Heart left ventricle (tissue), 16 donors: ENCODE results near the gene ASB10. TPM values are rescaled to one million over a fixed set of nuclear protein-coding genes. Genes with fewer than 3 reads are reported as not detected.

Experiments
- ATAC-seq, 4 donors: fragments of 200-7000 bp; cut with Tn5 transposase; one replicate each; pipeline ENCODE4 v1.9.1; 2020 to 2022; ENCODE audit warnings: moderate library complexity in 4 of 4, mild to moderate bottlenecking in 3 of 4, moderate number of reproducible peaks in 1 of 4
- DNase-seq, 5 donors: peaks; one replicate each; pipeline ENCODE4 v3.0.0-alpha.2; 2020
- H3K27ac ChIP-seq, 12 donors: fragments of 200-600 bp; sonication (generic) in 4 of 12; one replicate each; pipeline versions ENCODE4 v1.5.0 to v1.8.0; 2016 to 2022; ENCODE audit warnings: mild to moderate bottlenecking in 2 of 12
- H3K27me3 ChIP-seq, 9 donors: fragments of 200-600 bp; sonication (generic) in 2 of 9; one replicate each; pipeline versions ENCODE4 v1.5.1 to v1.8.0; 2016 to 2022; ENCODE audit warnings: mild to moderate bottlenecking in 3 of 9
- H3K36me3 ChIP-seq, 9 donors: fragments of 200-600 bp; sonication (generic) in 2 of 9; one replicate each; pipeline versions ENCODE4 v1.5.0 to v1.8.0; 2018 to 2022; ENCODE audit warnings: mild to moderate bottlenecking in 2 of 9
- H3K4me1 ChIP-seq, 12 donors: fragments of 200-600 bp; sonication (generic) in 4 of 12; one replicate each; pipeline versions ENCODE4 v1.5.0 to v1.8.0; 2016 to 2022; ENCODE audit warnings: mild to moderate bottlenecking in 3 of 12
- H3K4me3 ChIP-seq, 12 donors: fragments of 200-600 bp; sonication (generic) in 4 of 12; one replicate each; pipeline versions ENCODE4 v1.5.0 to v1.8.0; 2017 to 2022; ENCODE audit warnings: mild to moderate bottlenecking in 9 of 12, moderate library complexity in 4 of 12
- H3K9me3 ChIP-seq, 12 donors: fragments of 200-600 bp; sonication (generic) in 4 of 12; one replicate each; pipeline versions ENCODE4 v1.5.0 to v1.8.0; 2016 to 2022; ENCODE audit warnings: mild to moderate bottlenecking in 1 of 12
- POLR2A ChIP-seq, 2 donors: fragments of 450-650 bp; IDR thresholded peaks; one replicate each; pipeline ENCODE4 v1.6.1; 2017; ENCODE audit warnings: antibody characterized with exemption in 2 of 2, mild to moderate bottlenecking in 2 of 2, moderate library complexity in 2 of 2
- WGBS, 4 donors: extraction: QIAGEN DNeasy Blood & Tissue Kit in 2 of 4; methylation state at CpG; one replicate each; pipeline versions ENCODE4 v1.1.5 to v1.1.7; 2013 to 2018; 5-methylcytosine and 5-hydroxymethylcytosine counted together
- intact Hi-C, 10 donors: fragments of 100-400 bp; cut with DNase I; formaldehyde crosslinking; loops; one replicate each; pipeline versions ENCODE4 v1.11.1 to v1.14.2; 2022
- polyA plus RNA-seq, 2 donors: library from polyadenylated mRNA; stranded (reverse); fragments of 200-250 nt; gene quantifications; one replicate each; pipeline ENCODE4 v1.2.3, GENCODE V29; 2013
- total RNA-seq, 9 donors: library from RNA; depleted of rRNA in 2 of 9; stranded (reverse); fragments of >200 nt in 2 of 9; fragmentation: NEBNext Ultra II Directional in 3 of 9; extraction: Animal tissue kit (Norgen Biotek cat#: 25700) in 3 of 9; gene quantifications; one replicate each; pipeline versions ENCODE4 v1.1.0 to v1.2.4, GENCODE V29; 2016 to 2023
- TF ChIP-seq, protein P1 (sequence below), 12 donors: fragments of 200-600 bp; sonication (generic) in 4 of 12; IDR thresholded peaks; one replicate each; pipeline versions ENCODE4 v1.5.0 to v1.8.0; 2018 to 2022; ENCODE audit warnings: antibody characterized with exemption in 12 of 12, mild to moderate bottlenecking in 5 of 12
- donor health status: ischemic (EF 13 %, LVEDD 7.1; RV severe dilation, severe dysfunction).
- donor health status: healthy with polysubstance abuse.
- donor health status: DM: no; HTN: yes; CAD: no.
- donor health status: DM: no; HTN: no; CAD: no.
- donor health status: ischemic (EF 25% LVEDD 6.9; RV normal size, moderate dysfunction).
- donor health status: ischemic (EF 25% LVEDD 5.7; RV mildly dilated, moderate dysfunction).
- donor health status: healthy.
- donor health status: DM: yes; HTN: yes; CAD: no.
- donor health status: ischemic (EF 35%, LVEDD 5.7; RV mildly dilated, moderate dysfunction).
- donor health status: nonischemic (EF 11% LVEDD 7.7; RV severe dilation, severe dysfunction).
- donor health status: DM: yes; HTN: yes; CAD: no.
- donor health status: PGD.
- donor health status: ischemic (EF 29% LVEDD 5.4; RV normal size, mild dysfunction).
- donor health status: nonischemic (EF 23%, LVEDD 6.1; RV moderate dilation, normal function).

ASB10 gene
- total and polyA plus RNA-seq, 11 donors = 6.9 to 37.1 (median 25.5) TPM

DNA sequence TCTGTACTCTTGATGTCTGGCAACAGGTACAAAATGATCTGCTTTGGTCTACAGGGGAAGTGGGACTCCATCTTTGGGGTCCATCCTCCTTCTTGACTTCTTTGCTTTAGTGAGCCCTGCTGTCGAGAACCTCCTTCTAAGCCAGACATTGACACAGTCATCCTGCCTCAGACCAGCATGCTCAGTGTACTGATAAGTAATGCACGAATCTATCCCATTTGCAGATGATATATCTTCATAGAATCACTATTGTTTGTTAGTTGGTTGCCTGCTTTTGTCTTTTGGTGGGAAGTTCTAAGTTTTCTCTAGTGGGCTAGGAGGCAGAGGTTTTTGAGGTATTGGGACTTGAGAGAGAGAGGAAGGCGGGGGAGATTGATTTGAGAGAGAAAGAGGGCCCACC is 14.3 kb upstream of the ASB10 start:
- H3K27me3 ChIP-seq = peaks cover 0 to 25% (median 5%) of the 10 kb centered on the region in 9 donors
- 80 to 84% (median 82%) methylated on average over 3 of the region's 3 CpGs for WGBS, 4 donors
- intact Hi-C loops = no loop called here

DNA sequence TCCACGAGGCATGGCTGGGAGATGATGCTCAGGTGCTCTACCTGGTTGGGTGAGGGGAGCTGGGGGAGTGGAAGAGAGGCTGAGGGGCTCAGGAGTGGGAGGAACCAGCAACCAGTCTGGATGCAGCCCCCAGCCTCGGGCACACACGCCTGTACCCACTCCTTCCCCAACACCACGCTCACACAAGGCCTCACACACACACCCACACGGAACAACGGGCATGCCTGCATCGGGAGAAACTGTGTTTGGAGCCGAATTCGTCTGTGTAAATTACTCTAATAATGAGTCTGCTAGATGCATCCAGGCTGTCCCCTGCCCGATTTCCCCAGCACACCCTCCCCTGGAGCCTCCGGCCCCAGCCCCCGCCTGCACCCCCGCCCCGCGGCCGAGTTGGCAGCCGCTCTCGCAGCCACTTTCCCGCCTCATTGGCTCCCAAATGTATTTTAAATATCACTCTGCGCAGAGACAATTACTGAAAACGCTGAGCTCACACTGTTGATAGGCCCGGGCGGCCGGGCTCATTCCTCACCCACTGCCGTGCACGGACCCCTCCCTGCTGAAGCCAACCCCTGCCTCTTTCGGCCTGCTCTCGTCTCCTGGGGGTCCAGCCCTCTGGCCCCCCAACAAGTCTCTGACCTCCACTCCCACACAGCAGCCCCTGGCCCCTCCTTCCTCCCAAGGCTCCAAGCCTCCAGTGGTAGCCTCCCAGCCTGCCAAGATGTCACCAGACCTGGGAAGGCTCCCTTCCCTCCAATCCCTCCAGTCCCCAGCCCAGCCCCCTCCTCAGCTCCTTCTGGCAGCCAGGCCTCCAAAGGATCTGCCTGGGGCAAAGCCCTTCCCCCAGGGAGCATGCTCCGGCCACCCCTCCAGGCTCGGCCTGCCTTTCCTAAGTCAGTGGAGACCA is 12.1 kb upstream of the ASB10 start:
- intact Hi-C loops = no loop called here
- 52 to 66% (median 57%) methylated on average over 26 to 30 of the region's 30 CpGs for WGBS, 4 donors
- TF ChIP-seq POLR2A (IDR thresholded peaks at IDR 0.05) = no peak
- TF ChIP-seq, protein P1, sequence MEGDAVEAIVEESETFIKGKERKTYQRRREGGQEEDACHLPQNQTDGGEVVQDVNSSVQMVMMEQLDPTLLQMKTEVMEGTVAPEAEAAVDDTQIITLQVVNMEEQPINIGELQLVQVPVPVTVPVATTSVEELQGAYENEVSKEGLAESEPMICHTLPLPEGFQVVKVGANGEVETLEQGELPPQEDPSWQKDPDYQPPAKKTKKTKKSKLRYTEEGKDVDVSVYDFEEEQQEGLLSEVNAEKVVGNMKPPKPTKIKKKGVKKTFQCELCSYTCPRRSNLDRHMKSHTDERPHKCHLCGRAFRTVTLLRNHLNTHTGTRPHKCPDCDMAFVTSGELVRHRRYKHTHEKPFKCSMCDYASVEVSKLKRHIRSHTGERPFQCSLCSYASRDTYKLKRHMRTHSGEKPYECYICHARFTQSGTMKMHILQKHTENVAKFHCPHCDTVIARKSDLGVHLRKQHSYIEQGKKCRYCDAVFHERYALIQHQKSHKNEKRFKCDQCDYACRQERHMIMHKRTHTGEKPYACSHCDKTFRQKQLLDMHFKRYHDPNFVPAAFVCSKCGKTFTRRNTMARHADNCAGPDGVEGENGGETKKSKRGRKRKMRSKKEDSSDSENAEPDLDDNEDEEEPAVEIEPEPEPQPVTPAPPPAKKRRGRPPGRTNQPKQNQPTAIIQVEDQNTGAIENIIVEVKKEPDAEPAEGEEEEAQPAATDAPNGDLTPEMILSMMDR (IDR thresholded peaks at IDR 0.05) = no peak
- Histone ChIP-seq H3K36me3 (no peaks in the 10 kb centered on the region), H3K27me3 (peaks cover 0 to 28% (median 4%) of the 10 kb centered on the region in 9 donors), H3K4me3 (no peak overlapping the region), H3K27ac (no peak overlapping the region), H3K9me3 (no peaks in the 10 kb centered on the region), H3K4me1 (no peaks in the 10 kb centered on the region)
- DNase-seq = no peak
- no peak for ATAC-seq

More for the DNA sequence above, 14.3 kb upstream of the ASB10 start:
- no peak for ATAC-seq
- Histone ChIP-seq H3K36me3 (no peaks in the 10 kb centered on the region), H3K4me3 (no peak overlapping the region), H3K27ac (no peak overlapping the region), H3K4me1 (no peaks in the 10 kb centered on the region), H3K9me3 (no peaks in the 10 kb centered on the region)
- no peak for DNase-seq
- TF ChIP-seq, protein P1 (IDR thresholded peaks at IDR 0.05) = no peak
- TF ChIP-seq POLR2A (IDR thresholded peaks at IDR 0.05) = no peak

DNA sequence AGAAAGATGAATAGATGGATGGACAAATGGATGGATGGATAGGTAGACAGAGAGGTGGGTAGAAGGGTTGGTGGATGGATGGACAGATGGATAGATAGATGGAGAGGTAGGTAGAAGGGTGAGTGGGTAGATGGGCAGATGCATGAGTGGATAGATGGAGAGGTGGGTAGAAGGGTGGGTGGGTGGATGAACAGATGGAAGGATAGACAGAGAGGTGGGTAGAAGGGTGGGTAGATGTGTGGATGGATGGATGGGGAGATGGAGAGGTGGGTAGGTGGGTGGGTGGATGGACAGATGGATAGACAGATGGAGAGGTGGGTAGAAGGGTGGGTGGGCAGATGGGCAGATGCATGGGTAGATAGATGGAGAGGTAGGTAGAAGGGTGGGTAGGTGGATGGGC is 10.9 kb upstream of the ASB10 start:
- H3K27ac ChIP-seq = no peak overlapping the region
- no peak overlapping the region for H3K4me3 ChIP-seq
- H3K9me3 ChIP-seq = no peaks in the 10 kb centered on the region
- ATAC-seq = no peak
- peaks cover 0 to 16% (median 0%) of the 10 kb centered on the region in 9 donors for H3K27me3 ChIP-seq
- intact Hi-C loops = no loop called here
- H3K36me3 ChIP-seq = no peaks in the 10 kb centered on the region
- DNase-seq = no peak
- H3K4me1 ChIP-seq = no peaks in the 10 kb centered on the region
- TF ChIP-seq, protein P1 (IDR thresholded peaks at IDR 0.05) = no peak
- no peak for TF ChIP-seq POLR2A (IDR thresholded peaks at IDR 0.05)

DNA sequence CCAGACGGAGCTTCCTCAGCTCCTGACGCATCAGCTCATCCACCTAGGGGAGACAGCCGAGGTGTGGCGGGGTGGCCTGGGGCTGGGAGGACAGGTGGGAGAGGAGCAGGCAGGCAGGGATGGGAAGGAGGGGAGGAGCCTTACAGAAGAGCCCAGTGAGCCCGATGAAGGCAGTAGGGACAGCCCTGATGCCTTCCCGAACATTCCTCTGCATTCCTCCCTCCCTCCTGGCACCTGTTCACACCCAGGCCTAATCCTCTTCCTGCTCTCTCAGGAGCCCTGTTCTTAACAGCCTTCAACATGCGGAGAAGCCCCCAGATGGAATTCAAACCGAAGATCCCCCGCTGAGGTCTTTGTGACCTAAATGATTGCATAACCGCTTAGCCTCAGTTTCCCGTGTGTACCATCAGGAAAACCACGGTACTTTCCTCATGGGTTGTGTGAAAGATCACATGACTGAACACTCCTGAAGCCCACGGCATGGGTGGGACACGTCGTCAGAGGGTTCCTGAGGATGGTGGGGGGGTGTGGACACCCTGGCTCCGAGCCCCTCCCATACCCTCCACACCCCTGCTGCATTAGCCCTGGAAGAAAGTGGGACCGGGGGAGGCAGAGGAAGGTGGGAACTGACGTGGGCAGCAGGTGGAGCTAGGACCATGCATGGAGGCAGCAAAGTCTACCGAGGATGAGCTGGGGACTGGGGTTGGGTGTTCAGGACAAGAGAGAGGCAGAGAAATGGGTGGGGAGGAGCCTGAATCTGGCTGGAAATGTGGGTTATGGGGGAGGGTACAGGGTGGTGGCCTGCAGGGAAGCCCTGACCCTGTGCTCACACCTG is 8.8 kb upstream of the ASB10 start:
- 53 to 63% (median 61%) methylated on average over 19 of the region's 19 CpGs for WGBS, 4 donors
- peak in 1 of 5 donors; percentile 3 for DNase-seq
- Histone ChIP-seq H3K36me3 (no peaks in the 10 kb centered on the region), H3K27me3 (peaks cover 0 to 10% (median 0%) of the 10 kb centered on the region in 9 donors), H3K27ac (no peak overlapping the region), H3K4me1 (no peaks in the 10 kb centered on the region), H3K4me3 (no peak overlapping the region), H3K9me3 (no peaks in the 10 kb centered on the region)
- TF ChIP-seq POLR2A (IDR thresholded peaks at IDR 0.05) = no peak
- TF ChIP-seq, protein P1 (IDR thresholded peaks at IDR 0.05) = no peak
- intact Hi-C loops = no loop called here
- ATAC-seq = no peak
